IPS-18a (cell line): Measurements from ENCODE around the gene FBXO10.
"Not testable (repeated sequence)": the region's sequence is repeated elsewhere in the genome, so short reads cannot be mapped to it uniquely, and the experiment has no call there.

Experiments
- H3K27ac ChIP-seq: one replicate; pipeline ENCODE4 v1.5.1; 2013; ENCODE audit warnings: low read length
- H3K27me3 ChIP-seq: one replicate; pipeline ENCODE4 v1.6.1; 2013; ENCODE audit warnings: mild to moderate bottlenecking, low read length; ENCODE audit not compliant: control insufficient read depth, insufficient read depth
- H3K36me3 ChIP-seq: one replicate; pipeline ENCODE4 v1.6.1; 2013; ENCODE audit warnings: low read depth, low read length; ENCODE audit not compliant: control insufficient read depth
- H3K4me1 ChIP-seq: one replicate; pipeline ENCODE4 v1.6.1; 2013; ENCODE audit warnings: low read depth, low read length; ENCODE audit not compliant: control insufficient read depth
- H3K4me3 ChIP-seq: one replicate; pipeline ENCODE4 v1.5.1; 2013; ENCODE audit warnings: low read length
- H3K9ac ChIP-seq: one replicate; pipeline ENCODE4 v1.6.1; 2013; ENCODE audit warnings: mild to moderate bottlenecking, low read length, moderate library complexity
- H3K9me3 ChIP-seq: one replicate; pipeline ENCODE4 v1.6.1; 2013; ENCODE audit warnings: low read depth, low read length; ENCODE audit not compliant: control insufficient read depth

FBXO10 gene

DNA sequence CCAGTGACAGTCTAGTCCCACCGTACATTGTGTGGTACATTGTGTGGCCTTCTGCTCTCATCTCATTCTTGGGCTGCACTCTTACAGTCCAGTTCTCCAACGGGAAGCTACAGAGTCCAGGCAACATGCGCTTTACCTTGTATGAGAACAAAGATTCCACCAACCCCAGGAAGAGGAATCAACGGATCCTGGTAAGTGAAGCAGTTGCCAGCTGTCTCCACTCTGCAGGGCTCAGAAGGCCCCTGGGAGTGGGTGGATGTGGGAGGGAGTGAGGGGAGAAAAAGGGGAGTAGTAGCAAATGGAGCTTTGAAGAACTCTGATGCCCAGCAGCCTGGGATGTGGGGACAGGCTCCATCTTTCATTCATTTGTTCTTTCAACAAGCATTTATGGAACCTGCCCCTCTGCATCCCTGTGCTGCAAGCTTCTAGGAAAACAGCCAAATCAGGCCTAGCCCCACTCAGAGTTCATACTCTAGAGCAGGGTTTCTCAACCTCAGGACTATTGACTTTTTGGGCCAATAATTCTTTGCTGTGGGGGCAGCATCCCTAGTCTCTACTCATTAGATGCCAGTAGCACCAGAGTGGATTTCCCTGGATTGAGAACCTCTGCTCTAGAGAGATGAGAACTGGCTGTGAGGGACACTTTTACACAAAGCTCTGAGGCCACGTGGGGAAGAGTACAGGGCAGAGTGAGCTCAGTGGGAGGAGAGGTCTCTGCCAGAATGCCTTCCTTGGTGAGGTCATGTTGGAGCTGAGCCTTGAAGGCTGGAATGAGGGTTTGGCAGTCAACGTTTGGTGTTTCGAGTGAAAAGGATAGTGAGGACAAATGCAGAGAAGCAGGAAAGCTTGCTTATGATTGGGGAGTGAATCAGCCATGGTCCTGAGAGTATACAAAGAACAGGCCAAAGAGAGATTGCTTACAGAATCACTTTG lies 89.3 kb downstream of the FBXO10 start:
- Histone ChIP-seq H3K4me1 (peaks cover 7% of the 10 kb centered on the region), H3K9me3 (no peaks in the 10 kb centered on the region), H3K27me3 (no peaks in the 10 kb centered on the region), H3K36me3 (peaks cover 18% of the 10 kb centered on the region), H3K27ac (no peak overlapping the region), H3K9ac (peak overlapping the region; percentile 67), H3K4me3 (peak overlapping the region; percentile 95)

DNA sequence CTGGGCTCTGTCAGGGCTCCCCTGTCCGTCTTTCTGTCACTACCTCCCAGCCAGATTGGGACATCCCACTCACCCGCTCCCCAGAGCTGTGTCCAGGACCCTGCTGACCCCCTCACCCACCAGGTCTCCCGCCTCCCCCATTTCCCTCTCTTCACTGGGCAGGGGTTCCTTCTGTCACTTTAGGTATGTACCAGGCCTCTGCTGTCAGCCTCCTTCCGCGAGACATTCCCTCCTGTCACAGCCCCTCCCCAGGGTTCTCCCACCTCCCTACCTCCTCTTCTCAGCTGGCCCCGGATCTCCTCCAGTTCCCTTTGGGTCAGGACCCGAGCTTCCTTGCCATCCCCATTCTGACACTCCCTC lies 89.9 kb downstream of the FBXO10 start:
- no peak overlapping the region for H3K27ac ChIP-seq

DNA sequence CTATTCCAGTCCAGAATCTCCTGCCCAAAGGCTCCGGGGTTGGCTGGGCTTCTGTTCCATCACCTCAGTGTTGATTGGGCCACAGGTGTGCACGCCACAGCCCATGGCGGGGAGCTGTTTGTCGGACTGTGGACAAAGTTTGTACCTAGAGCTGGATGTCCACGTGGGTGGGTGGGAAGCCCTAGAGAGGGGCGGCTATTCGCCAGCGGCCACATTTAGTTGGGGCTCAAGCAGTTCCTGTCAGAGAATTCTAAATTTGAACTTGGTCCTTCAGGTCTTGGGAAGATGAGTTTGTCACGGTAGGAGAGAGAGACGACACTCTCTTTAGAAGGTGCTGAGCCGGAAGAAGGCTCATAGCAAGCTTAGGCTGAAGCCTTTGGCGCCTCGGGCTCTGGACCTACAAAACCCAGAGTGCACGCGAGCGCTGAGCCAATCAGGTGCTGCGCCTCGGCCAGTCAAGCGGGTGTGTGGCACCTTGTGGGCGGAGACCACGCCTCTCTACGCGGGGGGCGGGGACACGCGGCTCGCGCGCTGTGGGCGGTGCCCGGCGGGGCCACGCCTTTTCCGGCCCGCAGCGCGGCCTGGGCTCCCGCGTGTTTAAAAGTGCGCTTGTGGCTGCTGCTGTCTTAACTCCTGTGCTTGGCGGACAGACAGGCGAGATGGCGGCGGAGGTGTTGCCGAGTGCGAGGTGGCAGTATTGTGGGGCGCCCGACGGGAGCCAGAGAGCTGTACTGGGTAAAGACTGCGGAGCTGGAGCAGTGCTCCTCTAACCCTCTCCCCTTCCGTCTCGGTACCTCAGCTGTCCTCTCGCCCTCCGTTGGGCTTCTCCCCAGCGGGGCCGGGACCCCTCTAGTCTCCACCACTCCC lies 90.6 kb downstream of the FBXO10 start, which contains the start of gene POLR1E:
Gene POLR1E (plus strand): TSS at position 560 of the 867 bp plus-strand sequence. CDS start 100 bp downstream, at position 660.
- H3K4me3 ChIP-seq = peak within 1 kb of the TSS; percentile 95
- no peaks in the 10 kb centered on the region for H3K9me3 ChIP-seq
- H3K27ac ChIP-seq = peak within 1 kb of the TSS; percentile 1
- H3K27me3 ChIP-seq = no peaks in the 10 kb centered on the region
- peaks cover 7% of the 10 kb centered on the region for H3K4me1 ChIP-seq
- peak within 1 kb of the TSS; percentile 67 for H3K9ac ChIP-seq
- H3K36me3 ChIP-seq = peaks cover 7% of the 10 kb centered on the region

More for the DNA sequence above, 89.9 kb downstream of the FBXO10 start:
- Histone ChIP-seq H3K9me3 (no peaks in the 10 kb centered on the region), H3K4me1 (peaks cover 7% of the 10 kb centered on the region), H3K4me3 (peak overlapping the region; percentile 95), H3K27me3 (no peaks in the 10 kb centered on the region), H3K36me3 (peaks cover 13% of the 10 kb centered on the region), H3K9ac (peak overlapping the region; percentile 67)

DNA sequence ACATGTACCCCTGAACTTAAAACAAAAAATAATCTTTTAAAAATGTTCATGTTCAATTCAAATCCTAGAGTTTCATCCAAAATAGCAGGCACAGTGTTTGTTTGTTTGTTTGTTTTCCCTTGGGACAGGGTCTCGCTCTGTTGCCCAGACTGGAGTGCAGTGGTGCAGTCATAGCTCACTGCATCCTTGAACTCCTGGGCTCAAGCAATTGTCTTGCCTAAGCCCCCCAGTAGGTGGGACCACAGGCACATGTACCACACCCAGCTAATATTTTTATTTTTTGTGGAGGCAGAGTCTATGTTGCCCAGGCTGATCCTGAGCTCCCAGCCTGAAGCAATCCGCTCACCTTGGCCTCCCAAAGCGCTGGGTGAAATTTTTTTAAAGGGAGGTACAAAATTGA lies 95.4 kb downstream of the FBXO10 start:
- H3K36me3 ChIP-seq = no peaks in the 10 kb centered on the region
- no peak overlapping the region for H3K27ac ChIP-seq
- no peak overlapping the region for H3K4me3 ChIP-seq
- no peaks in the 10 kb centered on the region for H3K27me3 ChIP-seq
- no peaks in the 10 kb centered on the region for H3K4me1 ChIP-seq
- no peaks in the 10 kb centered on the region for H3K9me3 ChIP-seq
- H3K9ac ChIP-seq = no peak overlapping the region

DNA sequence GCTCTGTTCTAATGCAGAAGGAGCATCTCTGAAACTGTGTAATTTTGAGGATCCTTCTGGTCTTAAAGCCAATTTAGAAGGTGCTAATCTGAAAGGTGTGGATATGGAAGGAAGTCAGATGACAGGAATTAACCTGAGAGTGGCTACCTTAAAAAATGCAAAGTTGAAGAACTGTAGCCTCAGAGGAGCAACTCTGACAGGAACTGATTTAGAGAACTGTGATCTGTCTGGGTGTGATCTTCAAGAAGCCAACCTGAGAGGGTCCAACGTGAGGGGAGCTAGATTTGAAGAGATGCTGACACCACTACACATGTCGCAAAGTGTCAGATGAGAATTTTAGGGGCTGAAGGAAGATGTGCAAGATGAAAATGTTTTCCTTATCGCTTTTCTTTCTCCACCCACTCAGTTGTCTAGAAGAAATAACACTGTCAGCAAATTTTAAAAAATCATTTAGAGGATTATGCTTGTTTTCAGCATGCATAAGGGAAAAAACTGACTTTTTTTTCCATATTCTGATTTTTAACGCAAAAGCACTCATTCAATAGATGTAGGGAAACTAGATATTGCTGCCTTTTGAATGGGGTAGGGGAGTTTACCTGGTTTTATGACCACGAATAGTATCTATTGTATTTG lies 98.1 kb downstream of the FBXO10 start:
- H3K27ac ChIP-seq, H3K27me3 ChIP-seq, H3K4me1 ChIP-seq, H3K9ac ChIP-seq, H3K4me3 ChIP-seq, H3K9me3 ChIP-seq, H3K36me3 ChIP-seq: not testable (repeated sequence)

DNA sequence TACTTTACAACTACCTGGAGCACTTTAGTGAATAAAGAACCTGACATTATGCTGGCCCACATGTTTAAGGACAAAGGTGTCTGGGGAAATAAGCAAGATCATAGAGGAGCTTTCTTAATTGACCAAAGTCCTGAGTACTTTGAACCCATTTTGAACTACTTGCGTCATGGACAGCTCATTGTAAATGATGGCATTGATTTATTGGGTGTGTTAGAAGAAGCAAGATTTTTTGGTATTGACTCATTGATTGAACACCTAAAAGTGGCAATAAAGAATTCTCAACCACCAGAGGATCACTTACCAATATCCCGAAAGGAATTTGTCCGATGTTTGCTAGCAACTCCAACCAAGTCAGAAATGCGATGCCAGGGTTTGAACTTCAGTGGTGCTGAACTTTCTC lies 98.7 kb downstream of the FBXO10 start:
- H3K27me3 ChIP-seq, H3K9me3 ChIP-seq, H3K4me1 ChIP-seq, H3K36me3 ChIP-seq, H3K27ac ChIP-seq, H3K4me3 ChIP-seq, H3K9ac ChIP-seq: not testable (repeated sequence)

DNA sequence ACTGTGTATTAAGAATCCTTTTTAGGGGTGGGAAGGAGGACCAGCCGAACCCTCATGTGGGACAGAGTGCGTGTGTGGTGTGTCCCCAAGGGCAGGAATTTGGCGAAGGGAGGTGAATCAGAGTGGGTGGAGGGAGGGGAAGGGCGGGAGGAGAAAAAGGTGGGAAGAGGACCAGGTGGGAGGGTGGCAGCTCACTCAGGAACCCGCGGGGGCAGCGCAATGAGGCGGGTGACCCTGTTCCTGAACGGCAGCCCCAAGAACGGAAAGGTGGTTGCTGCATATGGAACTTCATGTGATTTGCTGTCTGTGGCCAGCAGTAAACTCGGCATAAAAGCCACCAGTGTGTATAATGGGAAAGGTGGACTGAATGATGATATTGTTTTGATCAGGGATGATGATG lies 99.2 kb downstream of the FBXO10 start:
- no peak overlapping the region for H3K27ac ChIP-seq
- no peak overlapping the region for H3K4me3 ChIP-seq
- H3K27me3 ChIP-seq = no peaks in the 10 kb centered on the region
- H3K9ac ChIP-seq = no peak overlapping the region
- peaks cover 9% of the 10 kb centered on the region for H3K4me1 ChIP-seq
- H3K36me3 ChIP-seq = no peaks in the 10 kb centered on the region
- H3K9me3 ChIP-seq = peaks cover 6% of the 10 kb centered on the region

DNA sequence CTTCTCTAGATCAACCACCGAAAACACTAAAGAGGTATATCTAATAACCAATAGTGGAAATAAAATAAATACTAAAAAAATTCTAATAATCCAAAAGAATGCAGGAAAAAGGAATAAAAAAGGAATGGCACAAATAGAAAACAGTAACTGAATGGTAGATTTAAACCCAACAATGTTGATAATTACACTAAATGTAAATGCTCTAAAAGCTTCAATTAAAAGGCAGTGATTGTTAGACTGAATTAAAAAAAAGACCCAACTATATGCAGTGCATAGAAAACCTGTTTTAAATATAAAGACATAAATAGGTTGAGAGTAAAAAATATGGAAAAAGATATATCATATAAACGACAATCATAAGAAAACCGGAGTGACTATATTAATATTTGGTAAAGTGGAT lies 101.7 kb downstream of the FBXO10 start:
- Histone ChIP-seq H3K27ac (no peak overlapping the region), H3K4me3 (no peak overlapping the region), H3K9me3 (peaks cover 6% of the 10 kb centered on the region), H3K36me3 (no peaks in the 10 kb centered on the region), H3K4me1 (peaks cover 19% of the 10 kb centered on the region), H3K9ac (no peak overlapping the region), H3K27me3 (no peaks in the 10 kb centered on the region)

DNA sequence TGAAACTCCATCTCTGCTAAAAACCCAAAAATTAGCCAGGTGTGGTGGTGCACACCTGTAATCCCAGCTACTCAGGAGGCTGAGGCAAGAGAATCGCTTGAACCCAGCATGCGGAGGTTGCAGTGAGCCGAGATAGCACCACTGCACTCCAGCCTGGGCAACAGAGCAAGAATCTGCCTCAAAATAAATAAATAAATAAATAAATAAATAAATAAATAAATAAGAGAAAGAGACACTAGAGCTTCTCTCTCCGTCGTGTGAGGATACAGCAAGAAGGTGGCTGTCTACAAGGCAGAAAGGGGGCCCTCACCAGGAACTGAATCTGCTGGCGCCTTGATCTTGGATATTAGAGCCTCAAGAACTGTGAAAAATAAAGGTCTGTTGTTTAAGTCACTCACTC lies 102.2 kb downstream of the FBXO10 start:
- not testable (repeated sequence) for H3K27ac ChIP-seq, H3K9ac ChIP-seq, H3K9me3 ChIP-seq, H3K36me3 ChIP-seq, H3K27me3 ChIP-seq, H3K4me3 ChIP-seq
- H3K4me1 ChIP-seq = peaks cover 19% of the 10 kb centered on the region

DNA sequence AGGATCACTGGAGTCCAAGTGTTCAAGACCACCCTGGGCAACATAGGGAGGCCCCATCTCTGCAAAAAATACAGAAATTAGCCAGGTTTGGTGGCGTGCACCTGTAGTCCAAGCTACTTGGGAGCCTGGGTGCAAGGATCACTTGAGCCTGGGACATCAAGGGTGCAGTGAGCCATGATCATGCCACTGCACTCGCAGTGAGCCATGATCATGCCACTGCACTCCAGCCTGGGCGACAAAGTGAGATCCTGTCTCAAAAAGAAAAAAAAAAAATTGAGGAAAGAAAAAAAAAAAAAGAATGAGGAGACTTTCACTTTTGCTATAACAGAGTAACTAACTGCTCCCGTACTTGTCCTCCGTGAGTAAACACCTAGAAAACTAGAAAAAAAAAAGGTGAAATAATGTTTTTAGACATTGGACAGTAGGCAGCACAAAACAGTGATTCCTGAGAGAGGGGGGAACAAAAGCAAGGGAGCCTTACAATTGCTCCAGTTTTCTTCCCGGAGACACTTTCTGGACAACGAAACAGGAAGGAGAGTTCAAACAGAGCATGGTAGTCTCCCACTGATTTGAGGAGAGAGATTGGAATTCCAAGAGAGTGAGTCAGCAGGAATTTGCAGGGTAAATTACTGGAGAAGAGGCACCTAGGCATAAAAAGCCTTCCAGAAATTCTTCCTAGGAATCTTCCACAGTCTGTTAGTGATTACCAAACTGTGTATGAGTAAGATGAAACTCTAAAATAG lies 104.1 kb downstream of the FBXO10 start:
- Histone ChIP-seq H3K9me3 (peaks cover 6% of the 10 kb centered on the region), H3K9ac (peak overlapping the region; percentile 57), H3K27me3 (no peaks in the 10 kb centered on the region), H3K36me3 (no peaks in the 10 kb centered on the region), H3K4me3 (peak overlapping the region; percentile 4), H3K4me1 (peaks cover 19% of the 10 kb centered on the region), H3K27ac (peak overlapping the region; percentile 44)

DNA sequence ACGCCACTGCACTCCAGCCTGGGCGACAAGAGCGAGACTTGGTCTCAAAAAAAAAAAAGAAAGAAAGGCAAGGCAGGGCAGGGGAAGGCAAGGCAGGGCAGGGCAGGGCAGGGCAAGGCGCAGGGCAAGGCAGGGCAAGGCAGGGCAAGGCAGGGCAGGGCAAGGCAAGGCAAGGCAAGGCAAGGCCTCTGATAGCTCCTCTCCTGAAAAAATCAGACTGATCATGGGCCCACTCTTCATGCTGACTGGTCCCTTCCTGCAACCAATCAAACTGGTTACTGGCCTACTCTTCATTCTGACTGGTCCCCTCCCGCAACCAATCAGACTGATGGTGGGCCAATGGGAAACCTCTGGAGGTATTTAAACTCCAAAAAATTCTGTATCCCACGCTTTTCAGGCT lies 107.6 kb downstream of the FBXO10 start:
- Histone ChIP-seq H3K27me3 (no peaks in the 10 kb centered on the region), H3K9ac (no peak overlapping the region), H3K27ac (no peak overlapping the region), H3K36me3 (no peaks in the 10 kb centered on the region), H3K4me1 (peaks cover 29% of the 10 kb centered on the region), H3K4me3 (no peak overlapping the region), H3K9me3 (no peaks in the 10 kb centered on the region)
